IMR-90 (cell line): ENCODE results near the gene GTF3C4. TPM values are rescaled to one million over a fixed set of nuclear protein-coding genes. Genes with fewer than 3 reads are reported as not detected.

Experiments used
- ATAC-seq: fragments of 200-7000 bp; cut with Tn5 transposase; 2 replicates; pipeline ENCODE4 v1.9.1; 2020; ENCODE audit warnings: low read depth, mild to moderate bottlenecking, moderate library complexity
- BruUV-seq: library from RNA; stranded (reverse); fragments of 400-500 nt; replicated peaks from 2 replicates; lab custom pipeline; 2021; lab: Mats Ljungman, UMichigan
- CTCF ChIA-PET: fragments of 300-600 bp; formaldehyde crosslinking; extraction: SDS; loops from one replicate; lab custom pipeline; 2021; ENCODE audit warnings: antibody characterized with exemption; lab: Yijun Ruan, JAX
- POLR2A ChIA-PET: fragments of 300-600 bp; sonication (Branson Sonifier 250); formaldehyde crosslinking; loops from one replicate; lab custom pipeline; 2022; ENCODE audit warnings: antibody characterized with exemption; ENCODE audit not compliant: unreplicated experiment; lab: Charles Lee
- DNase-seq: peaks from one replicate; pipeline ENCODE4 v3.0.0; 2013
- H2AFZ ChIP-seq: replicated peaks from 2 replicates; pipeline ENCODE3; 2013; ENCODE audit warnings: low read length, mild to moderate bottlenecking; ENCODE audit not compliant: poor library complexity
- H2AK5ac ChIP-seq: 2 replicates; pipeline ENCODE4 v1.6.1; 2013; ENCODE audit warnings: low read depth, low read length, inconsistent platforms
- H2AK9ac ChIP-seq: replicated peaks from 2 replicates; pipeline ENCODE3; 2013; ENCODE audit warnings: mild to moderate bottlenecking, low read depth, low read length, moderate library complexity; ENCODE audit not compliant: poor library complexity
- H2BK120ac ChIP-seq: 2 replicates; pipeline ENCODE4 v1.6.1; 2013; ENCODE audit warnings: low read depth, low read length, inconsistent platforms
- H2BK15ac ChIP-seq: 3 replicates; pipeline ENCODE4 v1.6.1; 2013; ENCODE audit warnings: low read depth, low read length, inconsistent platforms
- H2BK20ac ChIP-seq: 2 replicates; pipeline ENCODE4 v1.6.1; 2013; ENCODE audit warnings: low read depth, mild to moderate bottlenecking, inconsistent platforms, low read length, moderate library complexity
- H2BK5ac ChIP-seq: 2 replicates; pipeline ENCODE4 v1.6.1; 2013; ENCODE audit warnings: mild to moderate bottlenecking, low read depth, low read length, inconsistent platforms; ENCODE audit not compliant: poor library complexity, severe bottlenecking
- H3K14ac ChIP-seq: replicated peaks from 2 replicates; pipeline ENCODE4 v1.6.1; 2013; ENCODE audit warnings: low read depth, low read length, inconsistent platforms
- H3K18ac ChIP-seq: 2 replicates; pipeline ENCODE4 v1.6.1; 2013; ENCODE audit warnings: low read depth, low read length, control low read depth
- H3K23ac ChIP-seq: 2 replicates; pipeline ENCODE4 v1.6.1; 2013; ENCODE audit warnings: low read depth, low read length, inconsistent platforms
- H3K27ac ChIP-seq: 2 replicates; pipeline ENCODE4 v1.5.1; 2013; ENCODE audit warnings: mild to moderate bottlenecking, control low read depth, low read length; ENCODE audit not compliant: insufficient read depth
- H3K27me3 ChIP-seq: 2 replicates; pipeline ENCODE4 v1.6.1; 2013; ENCODE audit warnings: low read length; ENCODE audit not compliant: control insufficient read depth, insufficient read depth
- H3K36me3 ChIP-seq: 2 replicates; pipeline ENCODE4 v1.6.1; 2013; ENCODE audit warnings: low read length, mixed read lengths; ENCODE audit not compliant: control insufficient read depth, insufficient read depth
- H3K4ac ChIP-seq: 2 replicates; pipeline ENCODE4 v1.6.1; 2013; ENCODE audit warnings: low read depth, low read length, inconsistent platforms
- H3K4me1 ChIP-seq: 2 replicates; pipeline ENCODE4 v1.6.1; 2013; ENCODE audit warnings: low read length, mixed read lengths; ENCODE audit not compliant: control insufficient read depth, insufficient read depth
- H3K4me2 ChIP-seq: 2 replicates; pipeline ENCODE4 v1.6.1; 2013; ENCODE audit warnings: low read depth, mild to moderate bottlenecking, control low read depth, low read length, moderate library complexity
- H3K4me3 ChIP-seq: 2 replicates; pipeline ENCODE4 v1.5.1; 2013; ENCODE audit warnings: low read depth, mild to moderate bottlenecking, control low read depth, low read length, moderate library complexity; ENCODE audit not compliant: insufficient read depth
- H3K56ac ChIP-seq: 2 replicates; pipeline ENCODE4 v1.6.1; 2013; ENCODE audit warnings: low read length, inconsistent platforms; ENCODE audit not compliant: insufficient read depth; ENCODE audit errors: extremely low read depth
- H3K79me1 ChIP-seq, 2 experiments: 2 replicates each; pipeline ENCODE4 v1.6.1; 2013; ENCODE audit warnings: low read length in 2 of 2, inconsistent platforms in 1 of 2, low read depth in 1 of 2
- H3K9ac ChIP-seq: 2 replicates; pipeline ENCODE4 v1.6.1; 2013; ENCODE audit warnings: low read depth, low read length, control low read depth
- H3K9me1 ChIP-seq: 2 replicates; pipeline ENCODE4 v1.6.1; 2013; ENCODE audit warnings: low read length, inconsistent platforms; ENCODE audit not compliant: insufficient read depth
- H3K9me3 ChIP-seq: 2 replicates; pipeline ENCODE4 v1.6.1; 2013; ENCODE audit warnings: low read length; ENCODE audit not compliant: control insufficient read depth, insufficient read depth
- H4K20me1 ChIP-seq: 2 replicates; pipeline ENCODE4 v1.6.1; 2013; ENCODE audit warnings: low read length, inconsistent platforms; ENCODE audit not compliant: insufficient read depth
- H4K5ac ChIP-seq: 2 replicates; pipeline ENCODE4 v1.6.1; 2013; ENCODE audit warnings: mild to moderate bottlenecking, low read depth, low read length, control low read depth
- H4K8ac ChIP-seq, 2 experiments: 2 replicates each; pipeline ENCODE4 v1.6.1; 2013; ENCODE audit warnings: low read depth in 2 of 2, low read length in 2 of 2, control low read depth in 1 of 2, inconsistent platforms in 1 of 2
- H4K91ac ChIP-seq: 2 replicates; pipeline ENCODE4 v1.6.1; 2013; ENCODE audit warnings: low read depth, low read length, inconsistent platforms; ENCODE audit not compliant: insufficient read depth
- BHLHE40 ChIP-seq: fragments of 150-350 bp; IDR thresholded peaks from 2 replicates; pipeline ENCODE4 v1.6.1; 2016; ENCODE audit warnings: mild to moderate bottlenecking, low read depth, low read length
- CEBPB ChIP-seq: IDR thresholded peaks from 2 replicates; pipeline ENCODE4 v1.6.1; 2012; ENCODE audit warnings: low read depth, low read length, improper control_type of control experiment
- CHD1 ChIP-seq: IDR thresholded peaks from 2 replicates; pipeline ENCODE4 v1.6.1; 2012; ENCODE audit warnings: low read depth, low read length, improper control_type of control experiment
- CTCF ChIP-seq: conservative IDR thresholded peaks from 2 replicates; pipeline ENCODE4 v1.5.1; 2012; ENCODE audit warnings: mild to moderate bottlenecking, low read depth, low read length, improper control_type of control experiment
- ELK1 ChIP-seq: fragments of 150-350 bp; IDR thresholded peaks from 2 replicates; pipeline ENCODE4 v1.6.1; 2016; ENCODE audit warnings: low read depth, mild to moderate bottlenecking, low read length, moderate library complexity, borderline replicate concordance
- FOS ChIP-seq: fragments of 150-350 bp; IDR thresholded peaks from 2 replicates; pipeline ENCODE4 v1.6.1; 2016; ENCODE audit warnings: low read depth, low read length
- MAFK ChIP-seq: IDR thresholded peaks from 2 replicates; pipeline ENCODE4 v1.6.1; 2012; ENCODE audit warnings: low read depth, low read length, improper control_type of control experiment
- MAZ ChIP-seq: IDR thresholded peaks from 2 replicates; pipeline ENCODE4 v1.6.1; 2012; ENCODE audit warnings: low read depth, mild to moderate bottlenecking, low read length, improper control_type of control experiment, moderate library complexity, borderline replicate concordance
- MXI1 ChIP-seq: IDR thresholded peaks from 2 replicates; pipeline ENCODE4 v1.6.1; 2012; ENCODE audit warnings: low read depth, mild to moderate bottlenecking, low read length, moderate library complexity, borderline replicate concordance
- NFE2L2 ChIP-seq: fragments of 150-350 bp; IDR thresholded peaks from 2 replicates; pipeline ENCODE4 v1.6.1; 2016; ENCODE audit warnings: low read depth, mild to moderate bottlenecking, low read length
- POLR2A ChIP-seq: IDR thresholded peaks from 2 replicates; pipeline ENCODE4 v1.6.1; 2012; ENCODE audit warnings: mild to moderate bottlenecking, low read depth, low read length
- RAD21 ChIP-seq: IDR thresholded peaks from 2 replicates; pipeline ENCODE4 v1.6.1; 2012; ENCODE audit warnings: low read length, improper control_type of control experiment
- RCOR1 ChIP-seq: IDR thresholded peaks from 2 replicates; pipeline ENCODE4 v1.6.1; 2012; ENCODE audit warnings: mild to moderate bottlenecking, low read length, improper control_type of control experiment; ENCODE audit not compliant: insufficient replicate concordance
- RFX5 ChIP-seq: IDR thresholded peaks from 2 replicates; pipeline ENCODE4 v1.8.0; 2012; ENCODE audit warnings: low read depth, mild to moderate bottlenecking, low read length, moderate library complexity
- SMC3 ChIP-seq: fragments of 150-350 bp; IDR thresholded peaks from 2 replicates; pipeline ENCODE4 v1.6.1; 2016; ENCODE audit warnings: low read depth, mild to moderate bottlenecking, antibody characterized with exemption, low read length, moderate library complexity
- USF2 ChIP-seq: fragments of 150-350 bp; IDR thresholded peaks from 2 replicates; pipeline ENCODE4 v1.6.1; 2017; ENCODE audit warnings: mild to moderate bottlenecking, antibody characterized with exemption, low read length, low read depth
- WGBS, 2 experiments: methylation state at CpG; one replicate each; pipeline versions ENCODE4 v1.1.5 to v1.1.7; 2013; ENCODE audit warnings: missing lambda C conversion rate in 2 of 2; ENCODE audit not compliant: insufficient read length in 1 of 2; ENCODE audit errors: extremely low coverage in 2 of 2; 5-methylcytosine and 5-hydroxymethylcytosine counted together
- dilution Hi-C: fragments of 300-500 bp; cut with HindIII; formaldehyde crosslinking; loops from one replicate; pipeline ENCODE4 v1.14.3; 2018; ENCODE audit warnings: low sequenced_read_pairs; ENCODE audit not compliant: unreplicated experiment
- in situ Hi-C: fragments of 300-500 bp; cut with MboI; formaldehyde crosslinking; loops from 3 replicates; pipeline ENCODE4 v1.14.3; 2019; ENCODE audit warnings: low sequenced_read_pairs, inconsistent platforms, mixed read lengths
- intact Hi-C: fragments of 100-400 bp; cut with micrococcal nuclease; formaldehyde crosslinking; loops from 2 replicates; pipeline ENCODE4 v1.10.0; 2022
- polyA plus RNA-seq, 3 experiments: library from polyadenylated mRNA; depleted of rRNA; stranded (reverse); fragments of >200 nt; gene quantifications; 2 replicates each; pipeline ENCODE4 v1.2.3, GENCODE V29; 2012; ENCODE audit warnings: low replicate concordance in 1 of 3
- total RNA-seq: library from RNA; depleted of rRNA; stranded (reverse); fragments of >200 nt; gene quantifications from 2 replicates; pipeline ENCODE4 v1.2.3, GENCODE V29; 2012

The GTF3C4 gene
- total and polyA plus RNA-seq, 2 of the 4 experiments (the other 2 are of a cell fraction): 4.7 to 16.5 TPM

- dilution Hi-C loops: no loop called here
- no peak overlapping the region for H4K8ac ChIP-seq
- H3K56ac ChIP-seq: no peak overlapping the region
- ChIA-PET CTCF (interaction anchor here (0.6 to 0.8 kb wide), 4 partner anchors 21 to 86 kb away, joined by 3 read pairs; no protein-coding TSS in a partner anchor), POLR2A (interaction anchor here (0.6 kb wide), 1 partner anchor 977 kb away, joined by 4 read pairs; no protein-coding TSS in a partner anchor)
- H3K9ac ChIP-seq: no peak overlapping the region
- H4K5ac ChIP-seq: no peak overlapping the region
- no peak overlapping the region for H3K4me2 ChIP-seq
- H3K27ac ChIP-seq: no peak overlapping the region
- no peak overlapping the region for H3K4ac ChIP-seq
- H2BK20ac ChIP-seq: no peak overlapping the region
- no peaks in the 10 kb centered on the region for H4K20me1 ChIP-seq
- no peaks in the 10 kb centered on the region for H3K4me1 ChIP-seq
- no peaks in the 10 kb centered on the region for H3K79me1 ChIP-seq
- H2BK15ac ChIP-seq: no peak overlapping the region
- H2AFZ ChIP-seq: no peak overlapping the region
- no TSS peak for BruUV-seq
- no peak overlapping the region for H3K23ac ChIP-seq
- H2BK5ac ChIP-seq: no peak overlapping the region
- H4K91ac ChIP-seq: no peak overlapping the region
- no peaks in the 10 kb centered on the region for H3K9me1 ChIP-seq
- H3K36me3 ChIP-seq: no peaks in the 10 kb centered on the region
- no CpG with 5 or more reads among the region's 1 CpG for WGBS, 2 experiments
- no peak overlapping the region for H2AK9ac ChIP-seq
- intact Hi-C loops: no loop called here
- H2BK120ac ChIP-seq: no peak overlapping the region
- ATAC-seq (peak; percentile 71), DNase-seq (peak; percentile 44)
- in situ Hi-C loops: no loop called here
- no peak overlapping the region for H3K4me3 ChIP-seq
- H3K14ac ChIP-seq: no peak overlapping the region
- H3K18ac ChIP-seq: no peak overlapping the region
- TF ChIP-seq NFE2L2 (no peak), CEBPB (no peak), FOS (no peak), MXI1 (no peak), ELK1 (no peak), POLR2A (no peak), SMC3 (no peak), CHD1 (no peak), CTCF (no peak), RCOR1 (no peak), MAFK (no peak), RAD21 (no peak), USF2 (no peak), BHLHE40 (no peak), RFX5 (no peak), MAZ (no peak)
- no peak overlapping the region for H2AK5ac ChIP-seq
- peaks cover 4% of the 10 kb centered on the region for H3K9me3 ChIP-seq
- no peaks in the 10 kb centered on the region for H3K27me3 ChIP-seq
Observed at GRCh38 chr9:132699956-132700355, 29.7 kb downstream of the GTF3C4 start.
